GM12874 (cell line): ENCODE data around the gene TRABD2B.

Source experiments
- TF ChIP-seq, protein P1 (sequence below): IDR thresholded peaks from 2 replicates; pipeline ENCODE4 v1.5.1; 2011; ENCODE audit warnings: low read depth, mild to moderate bottlenecking, control low read depth, low read length, moderate library complexity; ENCODE audit not compliant: insufficient read depth

The TRABD2B gene

DNA sequence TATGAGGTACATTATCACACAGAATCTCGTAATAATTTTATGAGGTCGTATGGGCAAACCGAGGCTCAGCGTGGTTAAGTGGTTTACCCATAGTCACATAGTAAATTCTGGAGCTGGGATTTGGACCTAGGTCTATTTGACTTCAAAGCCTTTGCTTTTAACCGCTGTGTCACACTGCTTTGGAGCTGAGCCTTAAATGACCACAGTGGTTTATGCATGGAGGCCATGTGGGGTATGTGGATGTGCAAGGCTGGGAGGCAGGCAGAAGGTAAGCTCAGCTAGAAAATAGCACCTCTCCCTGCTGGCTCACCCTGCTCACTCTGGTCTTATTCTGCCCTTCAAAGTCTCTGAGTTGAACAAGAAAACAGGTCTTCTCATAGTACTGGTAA lies 269.5 kb downstream of the TRABD2B start:
- TF ChIP-seq, protein P1, sequence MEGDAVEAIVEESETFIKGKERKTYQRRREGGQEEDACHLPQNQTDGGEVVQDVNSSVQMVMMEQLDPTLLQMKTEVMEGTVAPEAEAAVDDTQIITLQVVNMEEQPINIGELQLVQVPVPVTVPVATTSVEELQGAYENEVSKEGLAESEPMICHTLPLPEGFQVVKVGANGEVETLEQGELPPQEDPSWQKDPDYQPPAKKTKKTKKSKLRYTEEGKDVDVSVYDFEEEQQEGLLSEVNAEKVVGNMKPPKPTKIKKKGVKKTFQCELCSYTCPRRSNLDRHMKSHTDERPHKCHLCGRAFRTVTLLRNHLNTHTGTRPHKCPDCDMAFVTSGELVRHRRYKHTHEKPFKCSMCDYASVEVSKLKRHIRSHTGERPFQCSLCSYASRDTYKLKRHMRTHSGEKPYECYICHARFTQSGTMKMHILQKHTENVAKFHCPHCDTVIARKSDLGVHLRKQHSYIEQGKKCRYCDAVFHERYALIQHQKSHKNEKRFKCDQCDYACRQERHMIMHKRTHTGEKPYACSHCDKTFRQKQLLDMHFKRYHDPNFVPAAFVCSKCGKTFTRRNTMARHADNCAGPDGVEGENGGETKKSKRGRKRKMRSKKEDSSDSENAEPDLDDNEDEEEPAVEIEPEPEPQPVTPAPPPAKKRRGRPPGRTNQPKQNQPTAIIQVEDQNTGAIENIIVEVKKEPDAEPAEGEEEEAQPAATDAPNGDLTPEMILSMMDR: no peak

DNA sequence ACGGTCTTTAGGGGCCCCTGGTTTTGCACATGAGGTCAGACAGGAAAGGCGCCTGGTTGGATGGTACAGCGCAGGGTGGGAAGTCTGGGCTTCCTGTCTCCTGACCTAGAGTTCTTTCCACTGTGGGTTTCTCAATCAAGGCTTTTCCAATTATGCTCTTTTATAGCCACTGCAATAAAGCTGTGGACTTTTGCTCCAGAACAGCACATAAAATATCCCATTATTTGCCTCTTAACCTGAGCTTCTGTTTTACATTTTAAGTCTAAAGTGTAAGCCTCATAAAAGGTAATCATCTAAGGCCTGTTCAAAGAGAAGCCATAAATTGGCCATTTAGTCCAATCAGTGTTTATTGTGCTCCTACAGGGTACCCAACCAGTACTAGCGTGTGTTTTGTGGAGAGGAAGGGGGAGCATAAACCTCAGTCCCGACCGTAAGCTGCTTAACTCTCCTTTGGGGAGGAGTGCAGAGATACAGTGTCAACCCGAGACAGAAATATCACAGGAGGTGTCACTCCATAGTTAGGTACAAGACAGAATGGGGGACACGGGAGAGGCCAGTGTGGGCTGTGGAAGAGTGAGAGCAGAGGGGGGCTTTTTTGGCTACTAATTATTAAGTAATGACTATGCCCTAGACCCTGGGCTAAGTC lies 270.0 kb downstream of the TRABD2B start:
- TF ChIP-seq, protein P1: no peak

DNA sequence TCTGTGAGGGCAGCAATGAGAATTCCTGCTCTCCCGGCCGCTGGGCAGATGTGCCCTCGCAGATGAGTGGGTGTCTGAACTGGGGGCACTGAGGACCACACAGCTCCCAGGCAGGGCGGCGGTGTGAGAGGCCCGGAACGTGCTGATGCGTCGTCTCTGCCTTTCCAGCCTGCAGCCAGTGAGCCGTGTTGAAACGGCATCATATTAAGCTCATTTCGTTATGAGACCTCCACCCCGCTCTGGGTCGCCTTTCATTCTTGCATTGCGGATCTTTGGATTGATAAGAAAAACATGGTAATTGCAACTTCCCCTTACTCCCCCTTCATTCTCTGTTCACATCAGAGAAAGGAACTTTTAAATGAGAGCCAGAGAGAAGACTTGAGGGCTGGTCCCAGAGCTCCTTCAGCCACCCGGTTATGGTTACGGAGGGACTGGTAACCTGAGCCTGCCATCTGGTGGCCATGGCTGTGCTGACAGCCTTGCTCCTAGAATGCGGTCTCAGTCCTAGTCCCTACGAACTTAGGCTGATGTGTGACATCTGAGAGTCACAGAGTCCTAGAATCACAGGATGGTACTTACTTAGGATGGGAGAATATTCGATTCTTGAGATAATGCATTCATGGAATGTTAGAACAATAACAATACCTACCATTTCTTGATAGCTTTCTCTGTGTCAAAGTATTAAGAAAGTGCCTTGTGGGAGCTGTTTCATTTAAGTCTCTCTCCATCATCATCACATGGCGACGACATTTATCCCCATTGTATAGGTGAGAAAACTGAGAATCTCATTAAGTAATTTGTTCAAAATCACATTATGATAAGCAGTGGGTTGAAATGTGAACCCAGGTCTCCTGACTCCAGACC lies 271.0 kb downstream of the TRABD2B start:
- TF ChIP-seq, protein P1: peak; percentile 86

- TF ChIP-seq, protein P1: no peak
Observed at GRCh38 chr1:47725511-47725991, 271.6 kb downstream of the TRABD2B start.

DNA sequence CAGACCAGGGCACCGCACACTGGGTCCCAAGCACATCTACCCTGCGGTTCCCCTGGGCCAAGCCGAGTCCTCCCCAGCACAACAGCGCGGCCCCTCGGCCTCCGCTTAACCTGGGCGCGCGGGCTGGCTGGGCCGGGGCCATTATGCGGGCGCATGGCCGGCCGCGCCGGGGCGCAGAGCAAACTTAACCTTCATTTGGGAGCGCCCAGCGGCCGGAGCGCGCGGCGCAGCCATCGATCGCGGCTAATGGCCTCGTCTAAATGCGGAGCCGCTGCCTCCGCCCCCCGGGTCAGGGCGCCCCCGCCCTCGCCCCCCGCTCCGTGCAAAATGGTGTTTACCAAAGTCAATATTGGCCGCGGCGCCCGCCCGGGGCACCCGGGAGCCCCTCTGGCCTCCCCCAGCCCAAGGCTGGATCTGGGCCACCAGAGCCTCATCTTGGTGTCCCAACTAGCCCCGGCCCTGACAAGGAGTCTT lies 272.1 kb downstream of the TRABD2B start:
- TF ChIP-seq, protein P1: no peak

DNA sequence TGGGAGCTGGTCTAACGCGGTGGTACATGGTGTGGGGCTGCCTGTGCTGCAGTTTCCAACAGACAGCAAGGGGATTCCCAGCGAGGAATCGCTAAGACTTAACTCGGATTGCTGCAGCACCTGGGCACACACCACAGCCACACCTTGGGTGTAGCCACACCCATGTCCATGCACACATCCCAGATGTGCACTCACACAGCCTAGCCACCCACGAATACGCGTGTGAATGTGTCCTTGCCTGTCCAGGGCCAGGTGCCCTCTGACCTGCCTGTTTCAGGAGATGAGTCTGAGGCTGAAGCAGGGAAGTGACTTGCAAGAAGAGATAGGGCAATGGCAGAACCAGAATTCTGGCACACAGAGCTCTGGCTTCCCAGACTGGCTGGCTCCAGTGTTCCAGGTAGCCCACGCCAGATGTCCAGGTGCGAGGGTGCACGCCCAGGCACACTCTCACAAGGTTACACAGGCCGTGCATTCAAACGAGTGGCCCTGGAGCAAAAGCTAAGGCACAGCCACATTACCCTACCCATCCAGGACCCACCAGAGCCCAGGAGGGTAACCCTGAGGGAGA lies 272.7 kb downstream of the TRABD2B start:
- TF ChIP-seq, protein P1: no peak

DNA sequence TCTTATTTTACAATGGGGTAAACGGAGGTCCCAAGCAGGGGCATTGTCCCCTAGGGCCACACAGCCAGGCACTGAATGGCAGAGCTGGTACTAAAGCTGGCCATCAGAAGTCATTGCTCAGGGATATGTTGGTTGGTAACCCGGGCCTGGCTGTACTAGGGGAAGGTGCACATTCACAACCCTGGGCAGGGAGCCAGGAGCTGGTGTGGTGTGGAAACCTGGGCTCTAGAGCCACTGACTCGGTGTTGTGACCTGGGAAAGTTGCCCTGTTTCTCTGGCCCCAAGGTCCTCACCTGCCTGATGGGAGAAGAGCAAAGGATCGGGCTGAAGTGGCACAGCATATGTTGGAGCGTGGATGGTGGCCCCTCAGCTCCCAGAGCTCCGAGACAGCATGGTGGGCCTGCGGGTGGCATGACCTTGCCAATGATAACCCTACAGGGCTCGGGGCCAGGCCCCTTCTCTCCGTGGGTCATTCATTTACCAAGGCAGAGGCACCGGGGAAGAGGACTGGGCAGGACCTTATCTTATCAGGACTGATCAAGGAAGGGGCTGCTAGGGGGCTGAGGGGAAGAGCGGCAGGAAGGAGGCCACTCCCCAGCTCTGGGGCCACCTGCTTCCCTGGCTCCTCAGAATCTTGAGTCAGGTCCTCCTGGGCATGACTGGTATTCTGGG lies 274.1 kb downstream of the TRABD2B start:
- TF ChIP-seq, protein P1: no peak
